Body of pancreas (tissue), 4 donors: Measurements from ENCODE around the gene SURF4. TPM values are rescaled to one million over a fixed set of nuclear protein-coding genes. Genes with fewer than 3 reads are reported as not detected.
A peak's percentile ranks its signal among the peaks of the same experiment; 100 is the strongest.

Experiments used
- ATAC-seq: fragments of 150-250 bp; one replicate; pipeline ENCODE4 v1.9.1; 2016
- DNase-seq, 4 donors: peaks; one replicate each; pipeline ENCODE4 v3.0.0-alpha.2; 2019
- H3K27ac ChIP-seq, 4 donors: fragments of 200-600 bp; sonication (generic); 1 replicate in 3 of 4; 2 replicates in 1 of 4; pipeline versions ENCODE4 v1.5.1 to v1.6.1; 2016 to 2019; ENCODE audit warnings: mild to moderate bottlenecking in 1 of 4, mixed read lengths in 1 of 4, moderate library complexity in 1 of 4
- H3K27me3 ChIP-seq, 2 donors: fragments of 200-600 bp; sonication (generic); one replicate each; pipeline ENCODE4 v1.6.0; 2016; ENCODE audit warnings: mild to moderate bottlenecking in 1 of 2
- H3K36me3 ChIP-seq, 2 donors: fragments of 200-600 bp; sonication (generic); replicated peaks in 1 of 2; 2 replicates each; pipeline ENCODE4 v1.5.1; 2016; ENCODE audit warnings: low read depth in 2 of 2; ENCODE audit not compliant: insufficient read depth in 1 of 2
- H3K4me1 ChIP-seq: fragments of 200-600 bp; sonication (generic); one replicate; pipeline ENCODE4 v1.6.0; 2016
- H3K4me3 ChIP-seq, 2 donors: fragments of 200-600 bp; sonication (generic); 1 replicate in 1 of 2; 2 replicates in 1 of 2; pipeline ENCODE4 v1.5.1; 2016 to 2019
- H3K9me3 ChIP-seq, 3 donors: fragments of 200-600 bp; sonication (generic); 1 replicate in 2 of 3; 2 replicates in 1 of 3; pipeline ENCODE4 v1.5.1; 2016
- CTCF ChIP-seq, 7 experiments: fragments of 450-650 bp in 4 of 7; fragments of 200-600 bp in 3 of 7; sonication (generic) in 3 of 7; IDR thresholded peaks; one replicate each; pipeline ENCODE4 v1.5.1; 2016 to 2019; ENCODE audit warnings: antibody characterized with exemption in 7 of 7
- POLR2A ChIP-seq, 3 donors: fragments of 450-650 bp; IDR thresholded peaks; one replicate each; pipeline ENCODE4 v1.6.1; 2016; ENCODE audit warnings: antibody characterized with exemption in 3 of 3, mild to moderate bottlenecking in 2 of 3
- WGBS, 2 donors: methylation state at CpG; one replicate each; pipeline ENCODE4 v1.1.5; 2017; 5-methylcytosine and 5-hydroxymethylcytosine counted together
- intact Hi-C: fragments of 100-400 bp; cut with DNase I; formaldehyde crosslinking; loops from one replicate; pipeline ENCODE4 v1.15.1; 2023
- total RNA-seq, 2 donors: library from RNA; depleted of rRNA; stranded (reverse); fragments of >200 nt; gene quantifications; one replicate each; pipeline ENCODE4 v1.1.0, GENCODE V29; 2016

SURF4 gene
- total RNA-seq, 2 donors from 2014 or later, result 93.9 to 109 TPM

GRCh38 chr9:133372144-133372543, 3.7 kb downstream of the SURF4 start:
- Histone ChIP-seq H3K4me1 (peaks cover 84% of the 10 kb centered on the region), H3K4me3 (no peak overlapping the region), H3K9me3 (no peaks in the 10 kb centered on the region), H3K36me3 (no peaks in the 10 kb centered on the region), H3K27me3 (no peaks in the 10 kb centered on the region), H3K27ac (peak overlapping the region in 2 of 4 donors; percentile 35 to 66)
- DNase-seq (peak in 2 of 4 donors; percentile 33 to 38), ATAC-seq (no peak)
- intact Hi-C loops, result loop anchor here (5.0 kb wide), 1 partner anchor 50 kb away; the partner anchor contains the start of gene ADAMTS13
- 55 to 59% methylated on average over 7 of the region's 7 CpGs for WGBS, 2 donors
- TF ChIP-seq CTCF (IDR thresholded peaks at IDR 0.05) (no peak), POLR2A (IDR thresholded peaks at IDR 0.05) (no peak)

GRCh38 chr9:133371261-133371711, 4.6 kb downstream of the SURF4 start:
- Histone ChIP-seq H3K4me3 (no peak overlapping the region), H3K27ac (peak overlapping the region in 2 of 4 donors; percentile 66 to 73), H3K9me3 (no peaks in the 10 kb centered on the region), H3K36me3 (no peaks in the 10 kb centered on the region), H3K27me3 (no peaks in the 10 kb centered on the region), H3K4me1 (peaks cover 80% of the 10 kb centered on the region)
- no peak for TF ChIP-seq CTCF (IDR thresholded peaks at IDR 0.05)
- TF ChIP-seq POLR2A (IDR thresholded peaks at IDR 0.05), result no peak
- 35 to 41% methylated on average over 12 of the region's 12 CpGs for WGBS, 2 donors
- no peak for DNase-seq
- no peak for ATAC-seq
- intact Hi-C loops, result loop anchor here (5.0 kb wide), 1 partner anchor 51 kb away; the partner anchor contains the start of gene ADAMTS13

GRCh38 chr9:133370685-133371084, 5.2 kb downstream of the SURF4 start:
- intact Hi-C loops, result loop anchor here (5.0 kb wide), 1 partner anchor 52 kb away; the partner anchor contains the start of gene ADAMTS13
- H3K27me3 ChIP-seq, result no peaks in the 10 kb centered on the region
- H3K9me3 ChIP-seq, result no peaks in the 10 kb centered on the region
- TF ChIP-seq POLR2A (IDR thresholded peaks at IDR 0.05) (peak in 1 of 3 donors; percentile 38), CTCF (IDR thresholded peaks at IDR 0.05) (no peak)
- peaks cover 82% of the 10 kb centered on the region for H3K4me1 ChIP-seq
- H3K36me3 ChIP-seq, result peaks cover 4 to 5% of the 10 kb centered on the region in 2 donors
- H3K4me3 ChIP-seq, result no peak overlapping the region
- WGBS, 2 donors, result 16 to 27% methylated on average over 5 to 9 of the region's 9 CpGs
- DNase-seq (peak in 3 of 4 donors; percentile 60 to 64 (median 64)), ATAC-seq (no peak)
- H3K27ac ChIP-seq, result peak overlapping the region in 2 of 4 donors; percentile 66 to 73

- no peak overlapping the region for H3K4me3 ChIP-seq
- DNase-seq (no peak), ATAC-seq (no peak)
- H3K27ac ChIP-seq, result peak overlapping the region in 3 of 4 donors; percentile 28 to 73 (median 66)
- intact Hi-C loops, result loop anchor here (5.0 kb wide), 1 partner anchor 52 kb away; the partner anchor contains the start of gene ADAMTS13
- 69 to 73% methylated on average over 7 of the region's 7 CpGs for WGBS, 2 donors
- peaks cover 86% of the 10 kb centered on the region for H3K4me1 ChIP-seq
- no peaks in the 10 kb centered on the region for H3K9me3 ChIP-seq
- no peak for TF ChIP-seq POLR2A (IDR thresholded peaks at IDR 0.05)
- TF ChIP-seq CTCF (IDR thresholded peaks at IDR 0.05), result no peak
- H3K36me3 ChIP-seq, result peaks cover 4 to 9% of the 10 kb centered on the region in 2 donors
- no peaks in the 10 kb centered on the region for H3K27me3 ChIP-seq
Measured at GRCh38 chr9:133369933-133370332, 5.9 kb downstream of the SURF4 start.

- ATAC-seq (no peak), DNase-seq (peak in 1 of 4 donors; percentile 33)
- intact Hi-C loops, result no loop called here
- peaks cover 85% of the 10 kb centered on the region for H3K4me1 ChIP-seq
- H3K9me3 ChIP-seq, result no peaks in the 10 kb centered on the region
- WGBS, 2 donors, result 40 to 63% methylated on average over 6 of the region's 6 CpGs
- H3K27ac ChIP-seq, result peak overlapping the region in 3 of 4 donors; percentile 28 to 73 (median 66)
- peaks cover 4 to 9% of the 10 kb centered on the region in 2 donors for H3K36me3 ChIP-seq
- TF ChIP-seq POLR2A (IDR thresholded peaks at IDR 0.05), result no peak
- TF ChIP-seq CTCF (IDR thresholded peaks at IDR 0.05), result no peak
- H3K4me3 ChIP-seq, result no peak overlapping the region
- H3K27me3 ChIP-seq, result no peaks in the 10 kb centered on the region
Measured at GRCh38 chr9:133369422-133369821, 6.4 kb downstream of the SURF4 start.
